SK-N-SH (cell line): ENCODE data around the gene ABCC11. TPM values are rescaled to one million over a fixed set of nuclear protein-coding genes. Genes with fewer than 3 reads are reported as not detected.

Experiments used
- CTCF ChIA-PET: fragments of 300-600, 350-600 bp; formaldehyde crosslinking; extraction: SDS; loops from one replicate; lab custom pipeline; 2021; lab: Yijun Ruan, JAX
- POLR2A ChIA-PET: fragments of 350-600 bp; sonication (Branson Sonifier 250); formaldehyde crosslinking; extraction: SDS; loops from one replicate; lab custom pipeline; 2020; ENCODE audit warnings: antibody characterized with exemption, inconsistent platforms; lab: Yijun Ruan, JAX
- DNase-seq: peaks from one replicate; pipeline ENCODE4 v3.0.0; 2012
- H2AFZ ChIP-seq: fragments of 200-600 bp; sonication (generic); 2 replicates; pipeline ENCODE4 v1.8.1; 2016; ENCODE audit warnings: antibody characterized with exemption, mild to moderate bottlenecking, low read depth
- H3F3A ChIP-seq: fragments of 200-600 bp; sonication (generic); replicated peaks from 2 replicates; pipeline ENCODE3; 2016; ENCODE audit warnings: antibody characterized with exemption, mild to moderate bottlenecking; ENCODE audit not compliant: insufficient read depth
- H3K27ac ChIP-seq, 2 experiments: fragments of 200-500 bp in 1 of 2; fragments of 200-600 bp in 1 of 2; sonication (Bioruptor generic) in 1 of 2; sonication (generic), shearing (Covaris generic) in 1 of 2; 2 replicates each; pipeline versions ENCODE4 v1.5.1 to v1.6.1; 2014 to 2016; ENCODE audit warnings: low read depth in 2 of 2, inconsistent platforms in 1 of 2, low read length in 1 of 2, mild to moderate bottlenecking in 1 of 2, mixed read lengths in 1 of 2
- H3K27me3 ChIP-seq: fragments of 200-600 bp; sonication (generic), shearing (Covaris generic); 2 replicates; pipeline ENCODE4 v1.6.1; 2016; ENCODE audit warnings: mixed run types; ENCODE audit not compliant: insufficient read depth
- H3K36me3 ChIP-seq, 2 experiments: fragments of 200-500 bp in 1 of 2; fragments of 200-600 bp in 1 of 2; sonication (Bioruptor generic) in 1 of 2; sonication (generic) in 1 of 2; replicated peaks in 1 of 2; 2 replicates each; pipeline versions ENCODE3 to v1.5.1; 2014 to 2016; ENCODE audit warnings: low read length in 1 of 2, mild to moderate bottlenecking in 1 of 2; ENCODE audit not compliant: insufficient read depth in 2 of 2, control insufficient read depth in 1 of 2
- H3K4me1 ChIP-seq, 2 experiments: fragments of 200-500 bp in 1 of 2; fragments of 200-600 bp in 1 of 2; sonication (Bioruptor generic) in 1 of 2; sonication (generic), shearing (Covaris generic) in 1 of 2; 2 replicates each; pipeline versions ENCODE4 v1.5.1 to v1.6.1; 2014 to 2016; ENCODE audit warnings: low read depth in 1 of 2, low read length in 1 of 2, mixed run types in 1 of 2; ENCODE audit not compliant: insufficient read depth in 2 of 2, control insufficient read depth in 1 of 2
- H3K4me2 ChIP-seq: fragments of 200-600 bp; sonication (generic), shearing (Covaris generic); 2 replicates; pipeline ENCODE4 v1.6.1; 2017; ENCODE audit warnings: mixed run types
- H3K4me3 ChIP-seq, 2 experiments: fragments of 200-500 bp in 1 of 2; fragments of 200-600 bp in 1 of 2; sonication (Bioruptor generic) in 1 of 2; sonication (generic), shearing (Covaris generic) in 1 of 2; 2 replicates each; pipeline versions ENCODE4 v1.5.1 to v1.8.1; 2014 to 2016; ENCODE audit warnings: low read depth in 2 of 2, inconsistent platforms in 1 of 2, low read length in 1 of 2, mild to moderate bottlenecking in 1 of 2, mixed read lengths in 1 of 2, moderate library complexity in 1 of 2
- H3K79me2 ChIP-seq: fragments of 200-600 bp; sonication (generic); 2 replicates; pipeline ENCODE4 v1.8.1; 2017; ENCODE audit warnings: mild to moderate bottlenecking; ENCODE audit not compliant: insufficient read depth
- H3K9ac ChIP-seq: fragments of 200-600 bp; sonication (generic); 2 replicates; pipeline ENCODE4 v1.6.1; 2017; ENCODE audit warnings: mixed run types
- H3K9me2 ChIP-seq: fragments of 200-600 bp; sonication (generic); 2 replicates; pipeline ENCODE4 v1.6.1; 2017; ENCODE audit warnings: mixed run types
- H3K9me3 ChIP-seq: fragments of 200-600 bp; sonication (generic); 2 replicates; pipeline ENCODE4 v1.6.1; 2017; ENCODE audit warnings: mixed run types, mild to moderate bottlenecking, moderate library complexity
- H4K20me1 ChIP-seq: fragments of 200-600 bp; sonication (generic); 2 replicates; pipeline ENCODE4 v1.6.1; 2017; ENCODE audit warnings: mild to moderate bottlenecking, mixed run types; ENCODE audit not compliant: insufficient read depth
- CHD2 ChIP-seq: fragments of 150-350 bp; IDR thresholded peaks from 2 replicates; pipeline ENCODE4 v1.6.1; 2018; ENCODE audit warnings: low read length; ENCODE audit not compliant: partially characterized antibody
- CTCF ChIP-seq: fragments of 200-600 bp; sonication (generic); IDR thresholded peaks from 2 replicates; pipeline ENCODE4 v1.6.1; 2017; ENCODE audit warnings: antibody characterized with exemption, mild to moderate bottlenecking, moderate library complexity
- EP300 ChIP-seq, 2 experiments: IDR thresholded peaks; 2 replicates each; pipeline versions ENCODE4 v1.4.0 to v1.6.1; 2012; ENCODE audit warnings: borderline replicate concordance in 1 of 2, low read depth in 1 of 2, low read length in 1 of 2
- EZH2phosphoT487 ChIP-seq: fragments of 200-600 bp; sonication (generic); IDR thresholded peaks from 2 replicates; pipeline ENCODE4 v1.6.1; 2017; ENCODE audit warnings: low read depth, mixed run types, mild to moderate bottlenecking, antibody characterized with exemption, moderate library complexity, borderline replicate concordance
- FOXJ3 ChIP-seq: sonication (generic); formaldehyde crosslinking; IDR thresholded peaks from 2 replicates; pipeline ENCODE4 v1.5.1; 2020; ENCODE audit warnings: mild to moderate bottlenecking, missing genetic modification reagents
- FOXM1 ChIP-seq: IDR thresholded peaks from 2 replicates; pipeline ENCODE4 v1.4.0; 2012; ENCODE audit warnings: low read depth, mild to moderate bottlenecking
- GABPA ChIP-seq: IDR thresholded peaks from 2 replicates; pipeline ENCODE4 v1.4.0; 2012; ENCODE audit warnings: low read depth, mild to moderate bottlenecking
- GATA2 ChIP-seq: sonication (generic); formaldehyde crosslinking; IDR thresholded peaks from 2 replicates; pipeline ENCODE4 v1.5.0; 2020; ENCODE audit warnings: mild to moderate bottlenecking, missing genetic modification reagents
- IRF3 ChIP-seq: fragments of 150-350 bp; IDR thresholded peaks from 2 replicates; pipeline ENCODE4 v1.6.1; 2016; ENCODE audit warnings: mild to moderate bottlenecking, low read depth, low read length
- JUND ChIP-seq: IDR thresholded peaks from 2 replicates; pipeline ENCODE4 v1.4.0; 2012
- MAX ChIP-seq: IDR thresholded peaks from 2 replicates; pipeline ENCODE4 v1.4.0; 2012; ENCODE audit warnings: low read depth
- NFIC ChIP-seq: IDR thresholded peaks from 2 replicates; pipeline ENCODE4 v1.4.0; 2012; ENCODE audit warnings: borderline replicate concordance
- RAD21 ChIP-seq: IDR thresholded peaks from 2 replicates; pipeline ENCODE4 v1.6.1; 2012; ENCODE audit warnings: mild to moderate bottlenecking, low read length
- RCOR1 ChIP-seq: fragments of 150-350 bp; IDR thresholded peaks from 2 replicates; pipeline ENCODE4 v1.6.1; 2017; ENCODE audit warnings: antibody characterized with exemption, low read length
- RFX5 ChIP-seq: IDR thresholded peaks from 2 replicates; pipeline ENCODE4 v1.6.1; 2012; ENCODE audit warnings: mild to moderate bottlenecking, improper control_type of control experiment, low read length
- SIN3A ChIP-seq: IDR thresholded peaks from 2 replicates; pipeline ENCODE4 v1.6.1; 2012; ENCODE audit warnings: low read depth, mild to moderate bottlenecking, low read length, moderate library complexity, borderline replicate concordance
- TEAD4 ChIP-seq: IDR thresholded peaks from 2 replicates; pipeline ENCODE4 v1.4.0; 2012; ENCODE audit warnings: mild to moderate bottlenecking, borderline replicate concordance; ENCODE audit not compliant: insufficient read depth
- YY1 ChIP-seq: IDR thresholded peaks from 2 replicates; pipeline ENCODE4 v1.4.0; 2012; ENCODE audit warnings: low read depth, mild to moderate bottlenecking
- ZBTB33 ChIP-seq: IDR thresholded peaks from 2 replicates; pipeline ENCODE4 v1.4.0; 2012; ENCODE audit warnings: low read depth, borderline replicate concordance
- WGBS: methylation state at CpG from one replicate; pipeline ENCODE4 v1.1.6; 2017; ENCODE audit warnings: low lambda C conversion rate; 5-methylcytosine and 5-hydroxymethylcytosine counted together
- polyA plus RNA-seq, 3 experiments: library from polyadenylated mRNA; depleted of rRNA; stranded (reverse); fragments of >200 nt; gene quantifications; 2 replicates each; pipeline ENCODE4 v1.2.3, GENCODE V29; 2012

The ABCC11 gene
- polyA plus RNA-seq, 1 of the 3 experiments (the other 2 are of a cell fraction), result 0.07 TPM

- Histone ChIP-seq H3K79me2 (no peaks in the 10 kb centered on the region), H3F3A (peaks cover 13% of the 10 kb centered on the region), H2AFZ (no peak overlapping the region), H3K27ac (no peak overlapping the region), H3K4me2 (no peak overlapping the region), H3K9me2 (no peaks in the 10 kb centered on the region), H3K36me3 (no peaks in the 10 kb centered on the region), H3K9me3 (no peaks in the 10 kb centered on the region), H4K20me1 (no peaks in the 10 kb centered on the region), H3K4me1 (peaks cover 0 to 13% of the 10 kb centered on the region in 2 experiments; a peak in 2 of 4 replicates), H3K4me3 (no peak overlapping the region), H3K27me3 (no peaks in the 10 kb centered on the region), H3K9ac (no peak overlapping the region)
- TF ChIP-seq CHD2 (no peak), TEAD4 (no peak), RFX5 (no peak), NFIC (no peak), YY1 (no peak)
- ChIA-PET POLR2A (no interaction called here), CTCF (interaction anchor here (1.0 to 1.3 kb wide), 2 partner anchors 13 to 986 kb away, joined by 3 to 5 read pairs; partner anchors contain the start of gene NETO2)
- WGBS, result 64% methylated on average over 3 of the region's 3 CpGs
- no peak for DNase-seq
These were observed 117.4 kb downstream of the ABCC11 start for GRCh38 chr16:48129926-48130325.

GRCh38 chr16:48128769-48129168 lies 118.6 kb downstream of the ABCC11 start:
- no peaks in the 10 kb centered on the region for H3K36me3 ChIP-seq
- no peaks in the 10 kb centered on the region for H4K20me1 ChIP-seq
- no peak for TF ChIP-seq RCOR1
- TF ChIP-seq JUND, result no peak
- TF ChIP-seq FOXJ3 (CRISPR knock-in tag), result no peak
- TF ChIP-seq SIN3A, result no peak
- TF ChIP-seq RFX5, result no peak
- TF ChIP-seq CTCF, result no peak
- no peak for TF ChIP-seq TEAD4
- TF ChIP-seq FOXM1, result no peak
- no peak for TF ChIP-seq IRF3
- no peak for TF ChIP-seq GATA2 (CRISPR knock-in tag)
- no peak for TF ChIP-seq GABPA
- TF ChIP-seq ZBTB33, result no peak
- TF ChIP-seq MAX, result no peak
- no peak for TF ChIP-seq RAD21
- TF ChIP-seq EP300 (IDR thresholded peaks at IDR 0.05; ENCODE audit: borderline replicate concordance in 1 of 2, low read depth in 1 of 2, low read length in 1 of 2), result no peak
- TF ChIP-seq EZH2phosphoT487, result no peak
- peaks cover 15% of the 10 kb centered on the region for H3F3A ChIP-seq
- peaks cover 0 to 18% of the 10 kb centered on the region in 2 experiments; a peak in 3 of 4 replicates for H3K4me1 ChIP-seq
- H3K4me2 ChIP-seq, result no peak overlapping the region
- no peaks in the 10 kb centered on the region for H3K9me3 ChIP-seq
- no peak overlapping the region for H2AFZ ChIP-seq
- H3K27ac ChIP-seq, result no peak overlapping the region
- DNase-seq, result no peak
- WGBS, result 59% methylated on average over 2 of the region's 2 CpGs
- H3K9me2 ChIP-seq, result no peaks in the 10 kb centered on the region
- ChIA-PET CTCF (interaction anchor here (1.3 kb wide), 1 partner anchor 985 kb away, joined by 3 read pairs; the partner anchor contains the start of gene NETO2), POLR2A (no interaction called here)
- no peak overlapping the region for H3K9ac ChIP-seq
- no peaks in the 10 kb centered on the region for H3K79me2 ChIP-seq
- no peaks in the 10 kb centered on the region for H3K27me3 ChIP-seq
- no peak overlapping the region for H3K4me3 ChIP-seq
